HEK293T (cell line): Measurements from ENCODE around the gene FRYL.

Experiments
- BHLHE40 ChIP-seq: fragments of 450-650 bp; IDR thresholded peaks from 2 replicates; pipeline ENCODE4 v1.6.1; 2016; ENCODE audit warnings: mild to moderate bottlenecking, moderate library complexity, borderline replicate concordance
- CTBP1 ChIP-seq: fragments of 450-650 bp; IDR thresholded peaks from 2 replicates; pipeline ENCODE4 v1.6.1; 2016; ENCODE audit warnings: borderline replicate concordance
- FOXA1 ChIP-seq: fragments of 450-650 bp; IDR thresholded peaks from 2 replicates; pipeline ENCODE4 v1.6.1; 2016; ENCODE audit warnings: mild to moderate bottlenecking
- FOXK2 ChIP-seq: fragments of 450-650 bp; IDR thresholded peaks from 2 replicates; pipeline ENCODE4 v1.6.1; 2016; ENCODE audit warnings: mild to moderate bottlenecking
- FOXM1 ChIP-seq: fragments of 450-650 bp; IDR thresholded peaks from 2 replicates; pipeline ENCODE4 v1.6.1; 2017; ENCODE audit warnings: mild to moderate bottlenecking, borderline replicate concordance
- HDGF ChIP-seq: fragments of 450-650 bp; IDR thresholded peaks from 2 replicates; pipeline ENCODE4 v1.6.1; 2017; ENCODE audit warnings: antibody characterized with exemption, borderline replicate concordance
- L3MBTL2 ChIP-seq: fragments of 450-650 bp; conservative IDR thresholded peaks from 2 replicates; pipeline ENCODE4 v1.6.1; 2016; ENCODE audit warnings: mild to moderate bottlenecking
- LEF1 ChIP-seq: fragments of 450-650 bp; IDR thresholded peaks from 2 replicates; pipeline ENCODE4 v1.6.1; 2017; ENCODE audit warnings: mild to moderate bottlenecking, borderline replicate concordance
- SP1 ChIP-seq: fragments of 450-650 bp; IDR thresholded peaks from 2 replicates; pipeline ENCODE4 v1.6.1; 2017
- SUZ12 ChIP-seq: fragments of 450-650 bp; IDR thresholded peaks from 2 replicates; pipeline ENCODE4 v1.6.1; 2016; ENCODE audit warnings: mild to moderate bottlenecking
- ZNF384 ChIP-seq: fragments of 450-650 bp; IDR thresholded peaks from 2 replicates; pipeline ENCODE4 v1.6.1; 2016
- TF ChIP-seq, protein P1 (sequence below): fragments of 450-650 bp; IDR thresholded peaks from 2 replicates; pipeline ENCODE4 v1.6.1; 2016

DNA sequence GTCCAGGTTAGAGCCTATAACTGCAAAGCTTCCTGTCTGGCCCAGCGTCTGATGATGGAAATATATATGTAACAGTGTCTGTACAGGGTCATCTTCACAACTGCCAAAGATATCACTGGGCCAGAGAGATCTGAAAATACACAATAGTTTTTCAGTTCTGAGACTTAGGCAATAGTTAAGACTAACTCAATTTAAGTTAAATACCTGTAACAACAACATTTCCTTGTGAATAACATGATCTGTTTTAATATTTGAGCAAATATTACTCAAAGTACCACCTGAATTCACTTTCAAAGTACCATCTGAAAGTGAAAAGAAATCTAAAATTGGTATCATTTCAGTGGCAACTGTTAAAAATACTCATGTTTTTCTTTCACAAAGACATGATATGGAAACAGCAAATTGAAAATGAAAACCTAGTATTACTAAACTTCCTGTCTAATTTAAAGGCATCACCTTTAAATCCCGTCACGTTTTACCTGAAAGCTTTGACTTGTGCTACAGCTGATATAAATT lies 280.5 kb downstream of the FRYL start:
- no peak for TF ChIP-seq SUZ12
- no peak for TF ChIP-seq CTBP1
- TF ChIP-seq SP1, result no peak
- TF ChIP-seq, protein P1, sequence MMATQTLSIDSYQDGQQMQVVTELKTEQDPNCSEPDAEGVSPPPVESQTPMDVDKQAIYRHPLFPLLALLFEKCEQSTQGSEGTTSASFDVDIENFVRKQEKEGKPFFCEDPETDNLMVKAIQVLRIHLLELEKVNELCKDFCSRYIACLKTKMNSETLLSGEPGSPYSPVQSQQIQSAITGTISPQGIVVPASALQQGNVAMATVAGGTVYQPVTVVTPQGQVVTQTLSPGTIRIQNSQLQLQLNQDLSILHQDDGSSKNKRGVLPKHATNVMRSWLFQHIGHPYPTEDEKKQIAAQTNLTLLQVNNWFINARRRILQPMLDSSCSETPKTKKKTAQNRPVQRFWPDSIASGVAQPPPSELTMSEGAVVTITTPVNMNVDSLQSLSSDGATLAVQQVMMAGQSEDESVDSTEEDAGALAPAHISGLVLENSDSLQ, result no peak
- TF ChIP-seq FOXM1, result no peak
- no peak for TF ChIP-seq ZNF384
- no peak for TF ChIP-seq HDGF
- TF ChIP-seq FOXK2, result no peak
- no peak for TF ChIP-seq FOXA1
- TF ChIP-seq LEF1, result no peak
- TF ChIP-seq BHLHE40, result no peak
- TF ChIP-seq L3MBTL2, result no peak
